Kidney tubule cell (primary cell): ENCODE results near the gene ATP9A.
"Not testable (repeated sequence)": the region's sequence is repeated elsewhere in the genome, so short reads cannot be mapped to it uniquely, and the experiment has no call there.

Experiments
- DNase-seq: peaks from one replicate; pipeline ENCODE4 v3.0.0-alpha.2; 2018; ENCODE audit warnings: low spot score

Gene ATP9A

GRCh38 chr20:51692806-51693400, 75.3 kb downstream of the ATP9A start:
- DNase-seq: no peak

- DNase-seq: no peak
Measured at GRCh38 chr20:51691703-51692102, 76.5 kb downstream of the ATP9A start.

GRCh38 chr20:51688600-51689244, 79.5 kb downstream of the ATP9A start:
- no peak for DNase-seq

GRCh38 chr20:51687630-51688029, 80.6 kb downstream of the ATP9A start:
- DNase-seq: no peak

GRCh38 chr20:51687108-51687507, 81.1 kb downstream of the ATP9A start:
- DNase-seq: peak; percentile 66

- not testable (repeated sequence) for DNase-seq
Measured at GRCh38 chr20:51685494-51685893, 82.7 kb downstream of the ATP9A start.

- no peak for DNase-seq
Measured at GRCh38 chr20:51680067-51680749, 88.0 kb downstream of the ATP9A start.

GRCh38 chr20:51679254-51679921, 88.8 kb downstream of the ATP9A start:
- DNase-seq: no peak

- no peak for DNase-seq
Measured at GRCh38 chr20:51678026-51678697, 90.0 kb downstream of the ATP9A start.

- DNase-seq: no peak
Measured at GRCh38 chr20:51668947-51669346, 99.2 kb downstream of the ATP9A start.

GRCh38 chr20:51668515-51668914, 99.7 kb downstream of the ATP9A start:
- DNase-seq: no peak

- no peak for DNase-seq
Measured at GRCh38 chr20:51667491-51667890, 100.7 kb downstream of the ATP9A start.

GRCh38 chr20:51667002-51667408, 101.2 kb downstream of the ATP9A start:
- no peak for DNase-seq

GRCh38 chr20:51666126-51666525, 102.1 kb downstream of the ATP9A start:
- no peak for DNase-seq

- DNase-seq: peak; percentile 62
Measured at GRCh38 chr20:51665543-51666118, 102.6 kb downstream of the ATP9A start.

- peak; percentile 84 for DNase-seq
Measured at GRCh38 chr20:51661609-51662178, 106.5 kb downstream of the ATP9A start.

- DNase-seq: peak; percentile 32
Measured at GRCh38 chr20:51660672-51661608, 107.2 kb downstream of the ATP9A start.

- DNase-seq: no peak
Measured at GRCh38 chr20:51659491-51660050, 108.6 kb downstream of the ATP9A start.

- no peak for DNase-seq
Measured at GRCh38 chr20:51656726-51657260, 111.4 kb downstream of the ATP9A start.

GRCh38 chr20:51656089-51656488, 112.1 kb downstream of the ATP9A start:
- DNase-seq: not testable (repeated sequence)
